RKO (cell line): ENCODE data around the gene FYTTD1.

Source experiments
- DNase-seq: peaks from one replicate; pipeline ENCODE4 v3.0.0-alpha.2; 2016; ENCODE audit warnings: low spot score

Gene FYTTD1

GRCh38 chr3:197793247-197793646 lies 43.6 kb downstream of the FYTTD1 start:
- DNase-seq: peak; percentile 70

GRCh38 chr3:197794115-197794514 lies 44.4 kb downstream of the FYTTD1 start:
- DNase-seq: no peak

- DNase-seq: no peak
Measured at GRCh38 chr3:197795200-197795599, 45.5 kb downstream of the FYTTD1 start.

GRCh38 chr3:197796087-197796486 lies 46.4 kb downstream of the FYTTD1 start:
- DNase-seq: no peak

GRCh38 chr3:197798863-197799262 lies 49.2 kb downstream of the FYTTD1 start:
- DNase-seq: no peak

GRCh38 chr3:197800379-197800778 lies 50.7 kb downstream of the FYTTD1 start:
- no peak for DNase-seq

GRCh38 chr3:197801891-197802778 lies 52.5 kb downstream of the FYTTD1 start:
- peak; percentile 68 for DNase-seq

- peak; percentile 20 for DNase-seq
Measured at GRCh38 chr3:197802779-197803459, 53.2 kb downstream of the FYTTD1 start.

GRCh38 chr3:197804511-197804910 lies 54.8 kb downstream of the FYTTD1 start:
- DNase-seq: no peak

GRCh38 chr3:197807969-197808587 lies 58.4 kb downstream of the FYTTD1 start:
- DNase-seq: no peak

- DNase-seq: no peak
Measured at GRCh38 chr3:197809356-197810020, 59.8 kb downstream of the FYTTD1 start.

- no peak for DNase-seq
Measured at GRCh38 chr3:197810901-197811300, 61.2 kb downstream of the FYTTD1 start.

- no peak for DNase-seq
Measured at GRCh38 chr3:197811343-197811742, 61.7 kb downstream of the FYTTD1 start.

- DNase-seq: no peak
Measured at GRCh38 chr3:197814372-197814771, 64.7 kb downstream of the FYTTD1 start.

GRCh38 chr3:197820550-197821335 lies 71.1 kb downstream of the FYTTD1 start:
- DNase-seq: no peak

- no peak for DNase-seq
Measured at GRCh38 chr3:197829397-197830045, 79.8 kb downstream of the FYTTD1 start.

GRCh38 chr3:197830308-197830966 lies 80.8 kb downstream of the FYTTD1 start:
- no peak for DNase-seq

GRCh38 chr3:197830967-197831313 lies 81.3 kb downstream of the FYTTD1 start:
- no peak for DNase-seq

- DNase-seq: no peak
Measured at GRCh38 chr3:197833930-197834715, 84.4 kb downstream of the FYTTD1 start.

GRCh38 chr3:197835509-197835908 lies 85.8 kb downstream of the FYTTD1 start:
- DNase-seq: no peak
